Esophagus (tissue), 2 donors: Measurements from ENCODE around the gene H19. TPM values are rescaled to one million over a fixed set of nuclear protein-coding genes. Genes with fewer than 3 reads are reported as not detected.

Experiments
- polyA plus RNA-seq, 2 donors: library from polyadenylated mRNA; stranded (reverse); fragments of 200-250 nt; gene quantifications; one replicate each; pipeline ENCODE4 v1.2.3, GENCODE V29; 2013
- donor health status: healthy with polysubstance abuse.
- donor health status: Bipolar disorder and iron deficiency.

H19 gene
- polyA plus RNA-seq, 2 donors, result 47.6 to 177 TPM

Other genes with a start within 250 kb of the H19 start
- gene IFITM10, start 247.2 kb downstream of the H19 start, polyA plus RNA-seq, result 1 to 10 TPM in 1 of 2 donors, under 1 TPM in 1; 0.73 to 1.1 TPM
- gene CTSD, start 233.9 kb downstream of the H19 start, polyA plus RNA-seq, result 100 to 1,000 TPM; 273 to 284 TPM
- gene SYT8, start 162.9 kb downstream of the H19 start, polyA plus RNA-seq, result 100 to 1,000 TPM in 1 of 2 donors, 10 to 100 TPM in 1; 38.9 to 360 TPM
- 100 to 1,000 TPM in 1 of 2 donors, 1 to 10 TPM in 1; 9.8 to 166 TPM for gene TNNI2, start 158.9 kb downstream of the H19 start, polyA plus RNA-seq
- gene LSP1, start 144.8 kb downstream of the H19 start, polyA plus RNA-seq, result 100 to 1,000 TPM in 1 of 2 donors, 10 to 100 TPM in 1; 23.7 to 130 TPM
- gene PRR33, start 105.9 kb downstream of the H19 start, polyA plus RNA-seq, result under 1 TPM; 0.02 to 0.43 TPM
- 1 to 10 TPM; 1.7 to 7.1 TPM for gene TNNT3, start 78.1 kb downstream of the H19 start, polyA plus RNA-seq
- 100 to 1,000 TPM in 1 of 2 donors, 10 to 100 TPM in 1; 95.5 to 163 TPM for gene MRPL23, start 50.5 kb downstream of the H19 start, polyA plus RNA-seq
- gene IGF2, start 141.5 kb upstream of the H19 start, polyA plus RNA-seq, result 1 to 10 TPM; 2.4 to 3.2 TPM
- 1 to 10 TPM; 1.4 to 3.3 TPM for gene INS, start 163.4 kb upstream of the H19 start, polyA plus RNA-seq
- 1 to 10 TPM in 1 of 2 donors, under 1 TPM in 1; 0.24 to 1.7 TPM for gene TH, start 174.0 kb upstream of the H19 start, polyA plus RNA-seq